NCI-H187 treated with DMSO at 0.1 percent for 48 hours (cell line): ENCODE measurements around the gene PRXL2C.

ENCODE experiments used
- DNase-seq: peaks from one replicate; lab custom pipeline; 2025; lab: John Stamatoyannopoulos, UW

PRXL2C gene

GRCh38 chr9:96612105-96612965 is 42.8 kb downstream of the PRXL2C start:
- DNase-seq, result no peak

GRCh38 chr9:96611302-96611701 is 43.8 kb downstream of the PRXL2C start:
- no peak for DNase-seq

- DNase-seq, result no peak
Observed at GRCh38 chr9:96609732-96610131, 45.4 kb downstream of the PRXL2C start.

- DNase-seq, result no peak
Observed at GRCh38 chr9:96607971-96608370, 47.1 kb downstream of the PRXL2C start.

- no peak for DNase-seq
Observed at GRCh38 chr9:96605328-96605727, 49.8 kb downstream of the PRXL2C start.

DNA sequence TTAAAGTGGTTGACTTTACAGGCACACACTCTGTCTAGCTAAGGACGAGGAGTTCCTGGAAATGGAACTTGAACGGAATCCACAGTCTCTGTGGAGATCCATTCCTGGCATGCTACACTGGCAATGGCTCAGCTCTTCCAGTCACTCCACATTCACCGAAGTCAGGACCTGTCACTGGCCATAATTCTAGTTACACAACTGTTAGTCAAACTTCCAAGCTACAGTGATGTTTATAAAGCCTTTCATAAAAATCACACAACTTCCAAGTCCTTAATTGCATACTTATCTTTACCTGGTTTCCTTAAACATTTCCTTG is 51.2 kb downstream of the PRXL2C start:
- DNase-seq, result no peak

DNA sequence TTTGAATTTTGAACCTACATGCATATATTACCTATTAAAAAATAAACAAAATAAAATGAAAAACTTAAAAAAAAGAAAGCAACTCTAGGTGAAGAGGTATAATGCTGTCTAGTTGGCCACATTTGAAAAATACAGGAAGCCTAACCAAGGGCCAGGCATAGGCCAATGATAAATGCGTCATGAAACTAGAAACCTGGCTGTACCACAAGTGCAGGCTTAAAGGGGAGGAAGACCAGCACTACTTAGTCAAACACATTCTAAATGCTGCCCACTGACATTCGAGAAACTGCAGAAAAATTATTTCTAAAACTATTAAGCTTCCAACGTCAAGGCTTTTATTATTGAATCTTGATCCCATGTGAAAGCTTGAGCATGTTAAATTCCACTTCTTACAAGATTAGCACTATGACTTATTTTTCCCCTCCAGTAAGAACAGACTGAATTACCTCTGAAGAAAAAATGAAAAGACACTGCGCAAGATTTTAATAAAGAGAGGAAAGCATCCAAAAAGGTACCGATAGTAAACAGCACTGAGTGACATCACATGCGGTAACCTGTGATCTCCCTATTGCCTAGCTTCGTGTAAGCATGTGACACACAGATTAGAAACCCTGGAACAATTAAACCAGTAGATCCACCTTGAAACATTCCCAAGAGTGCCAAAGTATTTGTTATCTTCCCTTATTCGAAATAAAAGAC is 51.7 kb downstream of the PRXL2C start:
- no peak for DNase-seq

- DNase-seq, result no peak
Observed at GRCh38 chr9:96599298-96599697, 55.8 kb downstream of the PRXL2C start.

GRCh38 chr9:96596601-96597111 is 58.5 kb downstream of the PRXL2C start:
- DNase-seq, result no peak
